HEK293 (cell line): Measurements from ENCODE around the gene TRNAU1AP.

Experiments
- BCL11B ChIP-seq: fragments of 450-650 bp; formaldehyde crosslinking; IDR thresholded peaks from 2 replicates; pipeline ENCODE4 v1.5.1; 2016; ENCODE audit warnings: low read depth, missing biosample characterization, missing genetic modification characterization
- GLIS2 ChIP-seq: fragments of 450-650 bp; formaldehyde crosslinking; IDR thresholded peaks from 2 replicates; pipeline ENCODE4 v1.5.1; 2016; ENCODE audit warnings: missing biosample characterization, missing genetic modification characterization
- IKZF3 ChIP-seq: fragments of 450-650 bp; IDR thresholded peaks from 2 replicates; pipeline ENCODE4 v1.5.0; 2018; ENCODE audit warnings: missing biosample characterization, mild to moderate bottlenecking, missing genetic modification characterization, moderate library complexity
- PBX3 ChIP-seq: sonication (generic); formaldehyde crosslinking; IDR thresholded peaks from 2 replicates; pipeline ENCODE4 v1.8.1; 2022; ENCODE audit warnings: mild to moderate bottlenecking, moderate library complexity, missing genetic modification reagents
- PRDM2 ChIP-seq: fragments of 450-650 bp; formaldehyde crosslinking; IDR thresholded peaks from 2 replicates; pipeline ENCODE4 v1.5.1; 2016; ENCODE audit warnings: missing biosample characterization, missing genetic modification characterization, borderline replicate concordance
- TRIM28 ChIP-seq: IDR thresholded peaks from 2 replicates; pipeline ENCODE4 v1.6.1; 2011; ENCODE audit warnings: low read length, control low read depth, borderline replicate concordance
- ZBTB21 ChIP-seq: fragments of 450-650 bp; formaldehyde crosslinking; IDR thresholded peaks from 2 replicates; pipeline ENCODE4 v1.5.1; 2017; ENCODE audit warnings: missing biosample characterization, missing genetic modification characterization
- ZBTB26 ChIP-seq: fragments of 450-650 bp; formaldehyde crosslinking; optimal IDR thresholded peaks from 2 replicates; pipeline ENCODE3; 2016; ENCODE audit warnings: missing biosample characterization, mild to moderate bottlenecking, missing genetic modification characterization
- ZBTB44 ChIP-seq: fragments of 450-650 bp; IDR thresholded peaks from 2 replicates; pipeline ENCODE4 v1.5.1; 2018; ENCODE audit warnings: missing biosample characterization, mild to moderate bottlenecking, missing genetic modification characterization
- ZEB2 ChIP-seq: fragments of 450-650 bp; formaldehyde crosslinking; IDR thresholded peaks from 2 replicates; pipeline ENCODE4 v1.5.1; 2016; ENCODE audit warnings: missing biosample characterization, missing genetic modification characterization
- ZIC2 ChIP-seq: fragments of 450-650 bp; formaldehyde crosslinking; IDR thresholded peaks from 2 replicates; pipeline ENCODE4 v1.5.1; 2016; ENCODE audit warnings: missing biosample characterization, missing genetic modification characterization
- ZNF146 ChIP-seq: fragments of 450-650 bp; formaldehyde crosslinking; IDR thresholded peaks from 2 replicates; pipeline ENCODE4 v1.5.1; 2016; ENCODE audit warnings: missing biosample characterization, missing genetic modification characterization
- ZNF157 ChIP-seq: fragments of 450-650 bp; formaldehyde crosslinking; IDR thresholded peaks from 2 replicates; pipeline ENCODE4 v1.5.1; 2016; ENCODE audit warnings: missing biosample characterization, missing genetic modification characterization
- ZNF501 ChIP-seq: fragments of 450-650 bp; formaldehyde crosslinking; IDR thresholded peaks from 2 replicates; pipeline ENCODE4 v1.5.1; 2016; ENCODE audit warnings: missing biosample characterization, missing genetic modification characterization
- ZNF561 ChIP-seq: fragments of 450-650 bp; IDR thresholded peaks from 2 replicates; pipeline ENCODE4 v1.5.1; 2018; ENCODE audit warnings: missing biosample characterization, missing genetic modification characterization, borderline replicate concordance
- ZNF623 ChIP-seq: fragments of 450-650 bp; formaldehyde crosslinking; IDR thresholded peaks from 2 replicates; pipeline ENCODE4 v1.5.1; 2016; ENCODE audit warnings: missing biosample characterization, missing genetic modification characterization
- ZNF654 ChIP-seq: fragments of 450-650 bp; formaldehyde crosslinking; IDR thresholded peaks from 2 replicates; pipeline ENCODE4 v1.5.1; 2016; ENCODE audit warnings: low read depth, missing biosample characterization, missing genetic modification characterization
- ZNF785 ChIP-seq: fragments of 450-650 bp; formaldehyde crosslinking; IDR thresholded peaks from 2 replicates; pipeline ENCODE4 v1.5.1; 2016; ENCODE audit warnings: missing biosample characterization, missing genetic modification characterization
- ZSCAN23 ChIP-seq: fragments of 450-650 bp; formaldehyde crosslinking; IDR thresholded peaks from 2 replicates; pipeline ENCODE4 v1.5.1; 2016; ENCODE audit warnings: missing biosample characterization, missing genetic modification characterization
- ZSCAN30 ChIP-seq: fragments of 450-650 bp; IDR thresholded peaks from 2 replicates; pipeline ENCODE4 v1.5.1; 2018; ENCODE audit warnings: missing biosample characterization, mild to moderate bottlenecking, missing genetic modification characterization, moderate library complexity
- TF ChIP-seq, protein P1 (sequence below): fragments of 450-650 bp; formaldehyde crosslinking; conservative IDR thresholded peaks from 2 replicates; pipeline ENCODE4 v1.5.1; 2016; ENCODE audit warnings: low read depth, missing biosample characterization, missing genetic modification characterization
- TF ChIP-seq, protein P2 (sequence below): fragments of 450-650 bp; formaldehyde crosslinking; IDR thresholded peaks from 2 replicates; pipeline ENCODE4 v1.5.1; 2016; ENCODE audit warnings: missing biosample characterization, missing genetic modification characterization

The TRNAU1AP gene

DNA sequence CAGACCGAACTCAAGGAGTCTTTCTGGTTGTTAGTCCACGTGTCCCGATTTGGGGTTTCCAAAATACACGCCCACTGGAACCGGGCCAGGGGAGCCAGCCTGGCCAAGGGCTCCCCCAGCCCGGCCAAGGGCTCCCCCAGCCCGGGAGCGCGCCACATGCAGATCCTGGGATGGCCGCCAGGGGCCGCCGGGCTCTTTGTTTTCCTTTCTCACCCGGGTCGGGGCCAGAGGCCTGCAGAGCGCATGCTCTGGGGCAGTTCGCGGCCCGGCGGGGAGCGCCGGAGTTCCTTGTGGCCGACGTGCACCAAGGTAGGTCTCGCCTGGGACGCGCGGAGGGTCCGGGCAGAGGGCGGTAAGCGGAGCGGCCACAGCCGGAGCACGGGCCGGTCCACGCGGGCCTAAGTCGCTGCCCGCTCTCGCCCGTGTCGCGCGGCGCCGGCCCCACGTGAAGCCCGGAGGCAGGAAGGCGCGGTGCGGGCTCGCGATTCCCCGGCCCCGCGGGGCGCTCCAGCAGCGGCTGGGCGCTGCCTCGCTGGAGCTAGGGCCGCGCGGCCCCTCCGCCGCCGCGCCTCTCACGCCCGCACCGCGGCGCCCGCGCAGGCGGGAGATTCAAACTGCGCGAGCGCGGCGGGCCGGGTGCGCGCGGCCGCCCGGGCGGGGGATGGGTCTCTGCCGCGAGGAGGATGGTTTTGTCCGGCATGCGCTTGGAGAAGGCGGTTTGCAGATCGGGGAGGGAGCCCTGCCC, 34.7 kb upstream of the TRNAU1AP start (continued):
- TF ChIP-seq, protein P1, sequence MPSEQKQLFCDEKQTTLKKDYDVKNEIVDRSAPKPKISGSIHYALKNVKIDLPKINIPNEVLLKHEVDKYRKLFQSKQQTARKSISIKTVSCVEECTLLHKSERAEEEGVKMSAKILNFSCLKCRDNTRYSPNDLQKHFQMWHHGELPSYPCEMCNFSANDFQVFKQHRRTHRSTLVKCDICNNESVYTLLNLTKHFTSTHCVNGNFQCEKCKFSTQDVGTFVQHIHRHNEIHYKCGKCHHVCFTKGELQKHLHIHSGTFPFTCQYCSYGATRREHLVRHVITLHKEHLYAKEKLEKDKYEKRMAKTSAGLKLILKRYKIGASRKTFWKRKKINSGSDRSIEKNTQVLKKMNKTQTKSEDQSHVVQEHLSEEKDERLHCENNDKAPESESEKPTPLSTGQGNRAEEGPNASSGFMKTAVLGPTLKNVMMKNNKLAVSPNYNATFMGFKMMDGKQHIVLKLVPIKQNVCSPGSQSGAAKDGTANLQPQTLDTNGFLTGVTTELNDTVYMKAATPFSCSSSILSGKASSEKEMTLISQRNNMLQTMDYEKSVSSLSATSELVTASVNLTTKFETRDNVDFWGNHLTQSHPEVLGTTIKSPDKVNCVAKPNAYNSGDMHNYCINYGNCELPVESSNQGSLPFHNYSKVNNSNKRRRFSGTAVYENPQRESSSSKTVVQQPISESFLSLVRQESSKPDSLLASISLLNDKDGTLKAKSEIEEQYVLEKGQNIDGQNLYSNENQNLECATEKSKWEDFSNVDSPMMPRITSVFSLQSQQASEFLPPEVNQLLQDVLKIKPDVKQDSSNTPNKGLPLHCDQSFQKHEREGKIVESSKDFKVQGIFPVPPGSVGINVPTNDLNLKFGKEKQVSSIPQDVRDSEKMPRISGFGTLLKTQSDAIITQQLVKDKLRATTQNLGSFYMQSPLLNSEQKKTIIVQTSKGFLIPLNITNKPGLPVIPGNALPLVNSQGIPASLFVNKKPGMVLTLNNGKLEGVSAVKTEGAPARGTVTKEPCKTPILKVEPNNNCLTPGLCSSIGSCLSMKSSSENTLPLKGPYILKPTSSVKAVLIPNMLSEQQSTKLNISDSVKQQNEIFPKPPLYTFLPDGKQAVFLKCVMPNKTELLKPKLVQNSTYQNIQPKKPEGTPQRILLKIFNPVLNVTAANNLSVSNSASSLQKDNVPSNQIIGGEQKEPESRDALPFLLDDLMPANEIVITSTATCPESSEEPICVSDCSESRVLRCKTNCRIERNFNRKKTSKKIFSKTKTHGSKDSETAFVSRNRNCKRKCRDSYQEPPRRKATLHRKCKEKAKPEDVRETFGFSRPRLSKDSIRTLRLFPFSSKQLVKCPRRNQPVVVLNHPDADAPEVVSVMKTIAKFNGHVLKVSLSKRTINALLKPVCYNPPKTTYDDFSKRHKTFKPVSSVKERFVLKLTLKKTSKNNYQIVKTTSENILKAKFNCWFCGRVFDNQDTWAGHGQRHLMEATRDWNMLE (tag by site-specific recombination) = no peak
- TF ChIP-seq BCL11B (tag by site-specific recombination) (peak; percentile 53; the same call in 1 of the 2 replicates), ZBTB21 (no peak), ZIC2 (peak; percentile 15; the same call in 1 of the 2 replicates), PRDM2 (tag by site-specific recombination) (no peak), ZNF654 (peak; percentile 39; the same call in 1 of the 2 replicates), PBX3 (CRISPR knock-in tag) (peak; percentile 20; the same call in 1 of the 2 replicates), ZSCAN23 (no peak), ZNF623 (tag by site-specific recombination) (peak; percentile 14; the same call in 1 of the 2 replicates), ZNF157 (tag by site-specific recombination) (no peak), ZNF561 (tag by site-specific recombination) (peak; percentile 58), ZNF146 (tag by site-specific recombination) (no peak), ZSCAN30 (tag by site-specific recombination) (peak; percentile 72; the same call in 1 of the 2 replicates), ZNF785 (tag by site-specific recombination) (no peak), ZBTB26 (peak; percentile 91), TRIM28 (no peak), GLIS2 (tag by site-specific recombination) (peak; percentile 68; the same call in 1 of the 2 replicates), ZBTB44 (peak; percentile 0; the same call in 1 of the 2 replicates), ZNF501 (peak; percentile 4; the same call in 1 of the 2 replicates), ZEB2 (tag by site-specific recombination) (peak; percentile 19; the same call in 1 of the 2 replicates), IKZF3 (0 out of 2 replicates have a peak, but pooled peaks have one; percentile 1)
- TF ChIP-seq, protein P2, sequence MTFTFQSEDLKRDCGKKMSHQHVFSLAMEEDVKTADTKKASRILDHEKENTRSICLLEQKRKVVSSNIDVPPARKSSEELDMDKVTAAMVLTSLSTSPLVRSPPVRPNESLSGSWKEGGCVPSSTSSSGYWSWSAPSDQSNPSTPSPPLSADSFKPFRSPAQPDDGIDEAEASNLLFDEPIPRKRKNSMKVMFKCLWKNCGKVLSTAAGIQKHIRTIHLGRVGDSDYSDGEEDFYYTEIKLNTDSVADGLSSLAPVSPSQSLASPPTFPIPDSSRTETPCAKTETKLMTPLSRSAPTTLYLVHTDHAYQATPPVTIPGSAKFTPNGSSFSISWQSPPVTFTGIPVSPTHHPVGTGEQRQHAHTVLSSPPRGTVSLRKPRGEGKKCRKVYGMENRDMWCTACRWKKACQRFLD = no peak
